ENCODE measurements around the gene INPP5B.

Gene INPP5B

GRCh38 chr1:37879865-37880264 is 67.0 kb downstream of the INPP5B start:
- WGBS (ENCODE audit: extremely low coverage, insufficient coverage, insufficient read length): no CpG with 5 or more reads among the region's 4 CpGs
- no peak overlapping the region for H2BK5ac ChIP-seq (ENCODE audit: low read depth, low read length, poor library complexity)
- no peak overlapping the region for H3K4ac ChIP-seq (ENCODE audit: low read depth, low read length)
- H3K23ac ChIP-seq (ENCODE audit: low read length): no peak overlapping the region
- no peaks in the 10 kb centered on the region for H3K4me1 ChIP-seq (ENCODE audit: control insufficient read depth in 1 of 2, insufficient read depth in 2 of 2, low read length in 2 of 2)
- no peak overlapping the region for H3K18ac ChIP-seq (ENCODE audit: low read length)
- no peak overlapping the region for H4K12ac ChIP-seq (ENCODE audit: low read depth, low read length)
- no peak overlapping the region for H4K8ac ChIP-seq (ENCODE audit: low read depth, low read length)
- H3K9ac ChIP-seq (ENCODE audit: low read length): no peak overlapping the region
- no peak overlapping the region for H2BK120ac ChIP-seq (ENCODE audit: insufficient read depth, low read length, poor library complexity)
- no peak overlapping the region for H3K4me2 ChIP-seq (ENCODE audit: low read length)
- H3K27me3 ChIP-seq (ENCODE audit: insufficient read depth, low read length): no peaks in the 10 kb centered on the region
- no peak overlapping the region for H3K14ac ChIP-seq (ENCODE audit: low read length)
- no peaks in the 10 kb centered on the region for H3K9me3 ChIP-seq (ENCODE audit: insufficient read depth, low read depth, low read length)
- no peak overlapping the region for H3K27ac ChIP-seq (ENCODE audit: low read depth, low read length)
- peak; percentile 91 to 96 for DNase-seq
- no peak overlapping the region for H4K91ac ChIP-seq (ENCODE audit: low read depth, low read length)
- H3K4me3 ChIP-seq (ENCODE audit: low read depth, low read length): no peak overlapping the region
- H2AFZ ChIP-seq (ENCODE audit: insufficient read depth, low read length, poor library complexity): no peak overlapping the region
- H2AK5ac ChIP-seq (ENCODE audit: low read length): no peak overlapping the region
- no peaks in the 10 kb centered on the region for H3K79me1 ChIP-seq (ENCODE audit: low read length)
- H3K79me2 ChIP-seq (ENCODE audit: control insufficient read depth, insufficient read depth, low read length, poor library complexity): no peaks in the 10 kb centered on the region
- H2BK12ac ChIP-seq (ENCODE audit: low read length): no peak overlapping the region
- H3K36me3 ChIP-seq (ENCODE audit: control insufficient read depth in 1 of 2, insufficient read depth in 2 of 2, low read length in 2 of 2): peaks cover 23 to 24% of the 10 kb centered on the region in 2 experiments

DNA sequence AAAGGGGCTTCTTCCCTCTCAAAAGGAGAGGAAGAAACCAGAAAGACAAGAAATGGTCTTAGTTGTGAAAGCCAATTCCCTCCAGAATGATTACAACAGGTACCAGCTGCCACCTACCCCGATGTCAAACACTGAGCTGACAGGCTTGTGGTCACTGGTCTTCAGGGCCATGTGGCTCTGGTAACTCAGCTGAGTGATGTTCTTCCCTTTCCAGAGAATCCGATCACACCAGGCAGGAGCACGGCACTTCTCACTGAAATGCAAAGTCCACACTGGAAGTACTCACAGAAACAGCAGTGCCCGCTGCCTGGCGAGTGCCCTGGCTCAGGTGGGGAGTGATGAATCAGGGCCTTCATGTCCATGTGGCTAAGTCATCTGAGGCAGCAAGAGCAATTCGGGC is 68.8 kb downstream of the INPP5B start:
- H3K9me3 ChIP-seq (ENCODE audit: insufficient read depth, low read depth, low read length): no peaks in the 10 kb centered on the region
- no peaks in the 10 kb centered on the region for H3K27me3 ChIP-seq (ENCODE audit: insufficient read depth, low read length)
- no peak overlapping the region for H2BK12ac ChIP-seq (ENCODE audit: low read length)
- H3K79me2 ChIP-seq (ENCODE audit: control insufficient read depth, insufficient read depth, low read length, poor library complexity): no peaks in the 10 kb centered on the region
- no peak overlapping the region for H2BK120ac ChIP-seq (ENCODE audit: insufficient read depth, low read length, poor library complexity)
- peaks cover 24 to 28% of the 10 kb centered on the region in 2 experiments for H3K36me3 ChIP-seq (ENCODE audit: control insufficient read depth in 1 of 2, insufficient read depth in 2 of 2, low read length in 2 of 2)
- H2AK5ac ChIP-seq (ENCODE audit: low read length): no peak overlapping the region
- H3K4ac ChIP-seq (ENCODE audit: low read depth, low read length): no peak overlapping the region
- DNase-seq: peak; percentile 74 to 85
- no CpG with 5 or more reads among the region's 6 CpGs for WGBS (ENCODE audit: extremely low coverage, insufficient coverage, insufficient read length)
- H3K4me2 ChIP-seq (ENCODE audit: low read length): no peak overlapping the region
- H2BK5ac ChIP-seq (ENCODE audit: low read depth, low read length, poor library complexity): no peak overlapping the region
- no peak overlapping the region for H3K14ac ChIP-seq (ENCODE audit: low read length)
- no peak overlapping the region for H4K12ac ChIP-seq (ENCODE audit: low read depth, low read length)
- H3K9ac ChIP-seq (ENCODE audit: low read length): no peak overlapping the region
- H3K18ac ChIP-seq (ENCODE audit: low read length): no peak overlapping the region
- H4K91ac ChIP-seq (ENCODE audit: low read depth, low read length): no peak overlapping the region
- H3K23ac ChIP-seq (ENCODE audit: low read length): peak overlapping the region; percentile 14
- no peak overlapping the region for H3K27ac ChIP-seq (ENCODE audit: low read depth, low read length)
- no peak overlapping the region for H4K8ac ChIP-seq (ENCODE audit: low read depth, low read length)
- no peak overlapping the region for H3K4me3 ChIP-seq (ENCODE audit: low read depth, low read length)
- no peaks in the 10 kb centered on the region for H3K79me1 ChIP-seq (ENCODE audit: low read length)
- H3K4me1 ChIP-seq (ENCODE audit: control insufficient read depth in 1 of 2, insufficient read depth in 2 of 2, low read length in 2 of 2): no peaks in the 10 kb centered on the region
- no peak overlapping the region for H2AFZ ChIP-seq (ENCODE audit: insufficient read depth, low read length, poor library complexity)

GRCh38 chr1:37875833-37876232 is 71.0 kb downstream of the INPP5B start:
- DNase-seq: no peak
- WGBS (ENCODE audit: extremely low coverage, insufficient coverage, insufficient read length): no CpG with 5 or more reads among the region's 1 CpG
- Histone ChIP-seq H3K27me3 (ENCODE audit: insufficient read depth, low read length) (no peaks in the 10 kb centered on the region), H2BK5ac (ENCODE audit: low read depth, low read length, poor library complexity) (no peak overlapping the region), H3K14ac (ENCODE audit: low read length) (no peak overlapping the region), H3K9me3 (ENCODE audit: insufficient read depth, low read depth, low read length) (no peaks in the 10 kb centered on the region), H3K23ac (ENCODE audit: low read length) (no peak overlapping the region), H2BK12ac (ENCODE audit: low read length) (no peak overlapping the region), H3K79me2 (ENCODE audit: control insufficient read depth, insufficient read depth, low read length, poor library complexity) (no peaks in the 10 kb centered on the region), H3K4me1 (ENCODE audit: control insufficient read depth in 1 of 2, insufficient read depth in 2 of 2, low read length in 2 of 2) (no peaks in the 10 kb centered on the region), H4K91ac (ENCODE audit: low read depth, low read length) (no peak overlapping the region), H3K4ac (ENCODE audit: low read depth, low read length) (no peak overlapping the region), H2AK5ac (ENCODE audit: low read length) (no peak overlapping the region), H3K27ac (ENCODE audit: low read depth, low read length) (no peak overlapping the region), H4K12ac (ENCODE audit: low read depth, low read length) (no peak overlapping the region), H3K18ac (ENCODE audit: low read length) (no peak overlapping the region), H4K8ac (ENCODE audit: low read depth, low read length) (no peak overlapping the region), H2AFZ (ENCODE audit: insufficient read depth, low read length, poor library complexity) (no peak overlapping the region), H3K79me1 (ENCODE audit: low read length) (no peaks in the 10 kb centered on the region), H3K36me3 (ENCODE audit: control insufficient read depth in 1 of 2, insufficient read depth in 2 of 2, low read length in 2 of 2) (peaks cover 24 to 31% of the 10 kb centered on the region in 2 experiments), H3K4me3 (ENCODE audit: low read depth, low read length) (no peak overlapping the region), H3K4me2 (ENCODE audit: low read length) (no peak overlapping the region), H3K9ac (ENCODE audit: low read length) (no peak overlapping the region), H2BK120ac (ENCODE audit: insufficient read depth, low read length, poor library complexity) (no peak overlapping the region)

- Histone ChIP-seq H3K14ac (ENCODE audit: low read length) (no peak overlapping the region), H2BK120ac (ENCODE audit: insufficient read depth, low read length, poor library complexity) (no peak overlapping the region), H3K18ac (ENCODE audit: low read length) (no peak overlapping the region), H3K79me1 (ENCODE audit: low read length) (no peaks in the 10 kb centered on the region), H3K9me3 (ENCODE audit: insufficient read depth, low read depth, low read length) (no peaks in the 10 kb centered on the region), H3K23ac (ENCODE audit: low read length) (no peak overlapping the region), H3K4ac (ENCODE audit: low read depth, low read length) (no peak overlapping the region), H2BK5ac (ENCODE audit: low read depth, low read length, poor library complexity) (no peak overlapping the region), H2AK5ac (ENCODE audit: low read length) (no peak overlapping the region), H2BK12ac (ENCODE audit: low read length) (no peak overlapping the region), H4K91ac (ENCODE audit: low read depth, low read length) (no peak overlapping the region), H3K27me3 (ENCODE audit: insufficient read depth, low read length) (no peaks in the 10 kb centered on the region), H3K4me2 (ENCODE audit: low read length) (no peak overlapping the region), H3K9ac (ENCODE audit: low read length) (no peak overlapping the region), H4K12ac (ENCODE audit: low read depth, low read length) (no peak overlapping the region), H4K8ac (ENCODE audit: low read depth, low read length) (no peak overlapping the region), H3K79me2 (ENCODE audit: control insufficient read depth, insufficient read depth, low read length, poor library complexity) (no peaks in the 10 kb centered on the region), H2AFZ (ENCODE audit: insufficient read depth, low read length, poor library complexity) (no peak overlapping the region), H3K27ac (ENCODE audit: low read depth, low read length) (no peak overlapping the region), H3K4me3 (ENCODE audit: low read depth, low read length) (no peak overlapping the region), H3K4me1 (ENCODE audit: control insufficient read depth in 1 of 2, insufficient read depth in 2 of 2, low read length in 2 of 2) (no peaks in the 10 kb centered on the region), H3K36me3 (ENCODE audit: control insufficient read depth in 1 of 2, insufficient read depth in 2 of 2, low read length in 2 of 2) (peaks cover 18 to 34% of the 10 kb centered on the region in 2 experiments)
- no CpG with 5 or more reads among the region's 1 CpG for WGBS (ENCODE audit: extremely low coverage, insufficient coverage, insufficient read length)
- no peak for DNase-seq
Observed at GRCh38 chr1:37872692-37873091, 74.2 kb downstream of the INPP5B start.

Data from trophoblast cell (in vitro differentiated cells and primary cell).